Endothelial cell of umbilical vein (primary cell): Measurements from ENCODE around the gene SPTBN5. TPM values are rescaled to one million over a fixed set of nuclear protein-coding genes. Genes with fewer than 3 reads are reported as not detected.

Experiments used
- BruUV-seq: library from RNA; stranded (reverse); fragments of 400-500 nt; replicated peaks from 2 replicates; lab custom pipeline; 2021; lab: Mats Ljungman, UMichigan
- CTCF ChIA-PET: fragments of 300-600, 350-600 bp; sonication (Branson Sonifier 250); formaldehyde crosslinking; loops from one replicate; lab custom pipeline; 2021; ENCODE audit warnings: antibody characterized with exemption, inconsistent platforms; lab: Charles Lee
- POLR2A ChIA-PET: fragments of 300-600, 350-600 bp; sonication (Branson Sonifier 250); formaldehyde crosslinking; loops from one replicate; lab custom pipeline; 2021; ENCODE audit warnings: antibody characterized with exemption, inconsistent platforms; lab: Charles Lee
- DNase-seq: peaks from one replicate; pipeline ENCODE4 v3.0.0-alpha.2; 2011; ENCODE audit warnings: low read depth, low spot score
- FAIRE-seq: peaks from 2 replicates; lab custom pipeline; 2011; peaks lifted over from hg19 to GRCh38; lab: Jason Lieb, UNC
- H2AFZ ChIP-seq: 2 replicates; pipeline ENCODE4 v1.6.0; 2012; ENCODE audit warnings: low read depth, low read length, control low read depth, inconsistent platforms
- H3K27ac ChIP-seq: 2 replicates; pipeline ENCODE4 v1.5.1; 2011; ENCODE audit warnings: low read depth, mild to moderate bottlenecking, control low read depth, low read length, moderate library complexity; ENCODE audit not compliant: insufficient read depth
- H3K27me3 ChIP-seq, 2 experiments: 2 replicates each; pipeline versions ENCODE4 v1.6.0 to v1.6.1; 2011; ENCODE audit warnings: low read length in 2 of 2, mixed read lengths in 1 of 2; ENCODE audit not compliant: control insufficient read depth in 2 of 2, insufficient read depth in 2 of 2
- H3K36me3 ChIP-seq, 2 experiments: 2 replicates in 1 of 2; 3 replicates in 1 of 2; pipeline ENCODE4 v1.5.1; 2011; ENCODE audit warnings: low read length in 2 of 2, mild to moderate bottlenecking in 1 of 2, moderate library complexity in 1 of 2; ENCODE audit not compliant: control insufficient read depth in 2 of 2, insufficient read depth in 2 of 2; ENCODE audit errors: extremely low read depth in 1 of 2
- H3K4me1 ChIP-seq: 3 replicates; pipeline ENCODE4 v1.5.1; 2011; ENCODE audit warnings: mild to moderate bottlenecking, low read length; ENCODE audit not compliant: control insufficient read depth, insufficient read depth; ENCODE audit errors: extremely low read depth
- H3K4me2 ChIP-seq: 2 replicates; pipeline ENCODE4 v1.6.1; 2011; ENCODE audit warnings: low read length, control low read depth, mixed read lengths; ENCODE audit not compliant: insufficient read depth
- H3K4me3 ChIP-seq, 3 experiments: fragments of 200-600 bp in 1 of 3; sonication (generic), shearing (Covaris generic) in 1 of 3; replicated peaks in 1 of 3; 2 replicates each; pipeline ENCODE4 v1.5.1; 2011 to 2016; ENCODE audit warnings: control low read depth in 3 of 3, low read length in 3 of 3, mild to moderate bottlenecking in 2 of 3, inconsistent platforms in 1 of 3, low read depth in 1 of 3, moderate library complexity in 1 of 3; ENCODE audit not compliant: insufficient read depth in 1 of 3
- H3K79me2 ChIP-seq: 2 replicates; pipeline ENCODE4 v1.6.0; 2012; ENCODE audit warnings: low read length, inconsistent platforms; ENCODE audit not compliant: control insufficient read depth, insufficient read depth
- H3K9ac ChIP-seq: replicated peaks from 2 replicates; pipeline ENCODE3; 2011; ENCODE audit warnings: low read length, control low read depth; ENCODE audit not compliant: insufficient read depth; ENCODE audit errors: extremely low read depth
- H3K9me1 ChIP-seq: replicated peaks from 3 replicates; pipeline ENCODE4 v1.6.0; 2011; ENCODE audit warnings: mild to moderate bottlenecking, low read length; ENCODE audit not compliant: control insufficient read depth, insufficient read depth; ENCODE audit errors: extremely low read depth
- H3K9me3 ChIP-seq: replicated peaks from 2 replicates; pipeline ENCODE4 v1.5.1; 2012; ENCODE audit warnings: low read length, inconsistent platforms; ENCODE audit not compliant: control insufficient read depth, insufficient read depth
- H4K20me1 ChIP-seq: replicated peaks from 2 replicates; pipeline ENCODE3; 2011; ENCODE audit warnings: mild to moderate bottlenecking, low read length; ENCODE audit not compliant: control insufficient read depth, insufficient read depth; ENCODE audit errors: extremely low read depth
- CTCF ChIP-seq, 2 donors: IDR thresholded peaks; 1 replicate in 1 of 2; 2 replicates in 1 of 2; pipeline ENCODE4 v1.5.1; 2011; ENCODE audit warnings: low read length in 2 of 2, mild to moderate bottlenecking in 2 of 2, moderate library complexity in 2 of 2, control low read depth in 1 of 2, inconsistent platforms in 1 of 2, low read depth in 1 of 2; ENCODE audit not compliant: insufficient read depth in 1 of 2; ENCODE audit errors: extremely low read depth in 1 of 2
- EZH2 ChIP-seq: IDR thresholded peaks from 2 replicates; pipeline ENCODE4 v1.6.1; 2012; ENCODE audit warnings: borderline replicate concordance, low read depth, mild to moderate bottlenecking, moderate library complexity, low read length, inconsistent platforms; ENCODE audit not compliant: severe bottlenecking
- FOS ChIP-seq: IDR thresholded peaks from 2 replicates; pipeline ENCODE4 v1.6.1; 2011; ENCODE audit warnings: mild to moderate bottlenecking, low read length, moderate library complexity, borderline replicate concordance; ENCODE audit not compliant: insufficient read depth
- GATA2 ChIP-seq: IDR thresholded peaks from 2 replicates; pipeline ENCODE4 v1.7.0; 2011; ENCODE audit warnings: low read depth, mild to moderate bottlenecking, moderate library complexity, mixed read lengths, low read length; ENCODE audit not compliant: insufficient read length, insufficient read depth
- JUN ChIP-seq: IDR thresholded peaks from 2 replicates; pipeline ENCODE4 v1.6.1; 2011; ENCODE audit warnings: borderline replicate concordance, low read depth; ENCODE audit not compliant: insufficient read length, insufficient read depth
- MAX ChIP-seq: IDR thresholded peaks from 2 replicates; pipeline ENCODE4 v1.6.1; 2011; ENCODE audit not compliant: insufficient read depth, insufficient read length
- MYC ChIP-seq: IDR thresholded peaks from one replicate; pipeline ENCODE4 v1.6.1; 2011; ENCODE audit warnings: mild to moderate bottlenecking, low read depth, low read length
- POLR2A ChIP-seq: IDR thresholded peaks from 2 replicates; pipeline ENCODE4 v1.6.1; 2012; ENCODE audit warnings: low read depth, mild to moderate bottlenecking, control low read depth, low read length
- POLR2AphosphoS5 ChIP-seq: IDR thresholded peaks from 2 replicates; pipeline ENCODE4 v1.6.1; 2012; ENCODE audit warnings: low read depth, mild to moderate bottlenecking, control low read depth, low read length, moderate library complexity; ENCODE audit not compliant: insufficient read depth
- dilution Hi-C: fragments of 300-500 bp; cut with MboI; formaldehyde crosslinking; loops from one replicate; pipeline ENCODE4 v1.15.0; 2019; ENCODE audit warnings: low sequenced_read_pairs; ENCODE audit not compliant: extremely low pct_ligation_motif_present
- intact Hi-C: fragments of 100-400 bp; cut with micrococcal nuclease; formaldehyde crosslinking; loops from one replicate; pipeline ENCODE4 v1.10.0; 2022
- polyA plus RNA-seq, 4 experiments: library from polyadenylated mRNA; depleted of rRNA in 3 of 4; stranded (reverse) in 3 of 4; unstranded in 1 of 4; fragments of >200 nt; gene quantifications; 2 replicates each; pipeline versions ENCODE4 v1.2.1 to v1.2.3, GENCODE V29; 2011 to 2012; ENCODE audit warnings: missing spikeins in 1 of 4
- total RNA-seq: library from RNA; stranded (reverse); gene quantifications from 2 replicates; pipeline ENCODE4 v1.2.3, GENCODE V29; 2021

Gene SPTBN5
- total and polyA plus RNA-seq, 2 donors (not counting 3 experiments of a cell fraction or from before 2014, with no cell fraction given) = 12.0 to 19.0 TPM

DNA sequence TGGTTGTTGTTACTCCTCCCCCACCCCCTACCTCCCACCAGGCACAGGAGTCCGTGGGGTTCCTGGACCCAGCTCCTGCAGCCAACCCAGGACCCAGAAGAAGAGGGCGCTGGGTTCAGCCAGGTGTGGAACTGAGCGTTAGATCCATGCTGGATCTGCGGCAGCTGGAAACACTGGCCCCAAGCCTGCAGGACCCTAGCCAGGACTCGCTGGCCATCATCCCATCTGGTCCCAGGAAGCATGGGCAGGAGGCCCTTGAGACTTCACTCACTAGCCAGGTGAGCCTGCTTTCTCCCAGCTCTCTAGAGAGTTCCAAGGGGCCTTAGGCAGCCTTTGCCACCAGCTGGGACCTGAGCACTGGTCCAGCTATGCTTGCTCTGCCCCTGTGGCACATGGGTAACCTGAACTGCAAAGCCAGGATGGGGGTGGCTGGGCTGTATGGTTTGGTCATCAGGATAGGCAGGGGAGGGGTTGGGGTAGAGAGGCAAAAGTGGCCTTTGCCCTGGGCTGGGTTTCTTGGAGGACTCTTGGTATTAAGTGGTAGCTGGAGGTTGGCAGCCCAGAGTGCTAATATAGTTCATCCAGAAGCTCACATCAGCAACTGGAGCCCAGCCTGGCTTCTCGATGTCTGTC lies 72.9 kb downstream of the SPTBN5 start:
- CTCF ChIA-PET = interaction anchor here (1.0 to 1.2 kb wide), 4 partner anchors 9 to 217 kb away, joined by 4 to 6 read pairs (median 4); no protein-coding TSS in a partner anchor
- intact Hi-C loops (no loop called here), dilution Hi-C loops (no loop called here)
- Histone ChIP-seq H3K79me2 (no peaks in the 10 kb centered on the region), H3K4me1 (no peaks in the 10 kb centered on the region), H3K4me3 (no peak overlapping the region), H3K36me3 (peaks cover 13 to 54% of the 10 kb centered on the region in 2 experiments), H3K27ac (no peak overlapping the region), H3K27me3 (no peaks in the 10 kb centered on the region), H4K20me1 (no peaks in the 10 kb centered on the region), H3K9me1 (no peaks in the 10 kb centered on the region), H2AFZ (no peak overlapping the region), H3K4me2 (no peak overlapping the region), H3K9me3 (no peaks in the 10 kb centered on the region), H3K9ac (no peak overlapping the region)
- no peak for DNase-seq
- POLR2A ChIA-PET = no interaction called here
- FAIRE-seq = no peak
- TF ChIP-seq POLR2AphosphoS5 = no peak
- TF ChIP-seq FOS = no peak
- TF ChIP-seq MAX = no peak
- TF ChIP-seq CTCF (IDR thresholded peaks at IDR 0.05; ENCODE audit: extremely low read depth in 1 of 2, insufficient read depth in 1 of 2, low read depth in 1 of 2, low read length in 2 of 2) = no peak
- no peak for TF ChIP-seq MYC
- TF ChIP-seq EZH2 = no peak
- no peak for TF ChIP-seq GATA2
- no peak for TF ChIP-seq JUN
- TF ChIP-seq POLR2A = no peak
- BruUV-seq = no TSS peak
